Hepatic stellate cell (primary cell): Measurements from ENCODE around the gene MTHFD2L.
"Not testable (repeated sequence)": the region's sequence is repeated elsewhere in the genome, so short reads cannot be mapped to it uniquely, and the experiment has no call there.

Experiments
- DNase-seq: peaks from one replicate; pipeline ENCODE4 v3.0.0; 2011; ENCODE audit warnings: low spot score

The MTHFD2L gene

GRCh38 chr4:74157561-74158465 is at the start of gene MTHFD2L:
MTHFD2L (plus strand) TSS chr4:74158118; CDS start chr4:74158139, 21 bp downstream.
- DNase-seq: peak; percentile 94

GRCh38 chr4:74108457-74109115 is 49.3 kb upstream of the MTHFD2L start:
- no peak for DNase-seq

- DNase-seq: peak; percentile 36
These were observed 48.6 kb upstream of the MTHFD2L start for GRCh38 chr4:74109116-74109869.

GRCh38 chr4:74109870-74110605 is 47.9 kb upstream of the MTHFD2L start:
- no peak for DNase-seq

GRCh38 chr4:74110670-74111069 is 47.2 kb upstream of the MTHFD2L start:
- no peak for DNase-seq

- DNase-seq: no peak
These were observed 46.5 kb upstream of the MTHFD2L start for GRCh38 chr4:74111306-74111975.

- DNase-seq: no peak
These were observed 45.9 kb upstream of the MTHFD2L start for GRCh38 chr4:74111990-74112389.

- no peak for DNase-seq
These were observed 45.4 kb upstream of the MTHFD2L start for GRCh38 chr4:74112399-74113105.

GRCh38 chr4:74114234-74114633 is 43.7 kb upstream of the MTHFD2L start:
- DNase-seq: no peak

- DNase-seq: peak; percentile 33
These were observed 40.8 kb upstream of the MTHFD2L start for GRCh38 chr4:74117024-74117534.

- DNase-seq: no peak
These were observed 39.1 kb upstream of the MTHFD2L start for GRCh38 chr4:74118600-74119338.

- no peak for DNase-seq
These were observed 37.8 kb upstream of the MTHFD2L start for GRCh38 chr4:74120086-74120485.

GRCh38 chr4:74121643-74122579 is 36.0 kb upstream of the MTHFD2L start:
- DNase-seq: no peak

GRCh38 chr4:74123065-74123728 is 34.7 kb upstream of the MTHFD2L start:
- peak; percentile 15 for DNase-seq

- DNase-seq: no peak
These were observed 32.9 kb upstream of the MTHFD2L start for GRCh38 chr4:74125029-74125428.

- no peak for DNase-seq
These were observed 30.2 kb upstream of the MTHFD2L start for GRCh38 chr4:74127745-74128144.

- DNase-seq: not testable (repeated sequence)
These were observed 27.1 kb upstream of the MTHFD2L start for GRCh38 chr4:74130843-74131242.

GRCh38 chr4:74132188-74132587 is 25.7 kb upstream of the MTHFD2L start:
- not testable (repeated sequence) for DNase-seq
